DOHH2 (cell line): ENCODE measurements around the gene SEC14L1.

Experiments used
- H3F3A ChIP-seq: fragments of 200-600 bp; sonication (generic), shearing (Covaris generic); 2 replicates; pipeline ENCODE4 v1.6.0; 2016; ENCODE audit warnings: antibody characterized with exemption, mild to moderate bottlenecking; ENCODE audit not compliant: control insufficient read depth, insufficient read depth
- H3K27ac ChIP-seq: fragments of 200-600 bp; sonication (generic); 2 replicates; pipeline ENCODE4 v1.5.1; 2014; ENCODE audit warnings: low read depth, mild to moderate bottlenecking, low read length, moderate library complexity
- H3K27me3 ChIP-seq: fragments of 200-600 bp; sonication (generic); 2 replicates; pipeline ENCODE4 v1.6.1; 2014; ENCODE audit warnings: mild to moderate bottlenecking, low read length, mixed read lengths; ENCODE audit not compliant: control insufficient read depth
- H3K36me3 ChIP-seq: fragments of 200-600 bp; sonication (generic); 2 replicates; pipeline ENCODE4 v1.6.1; 2014; ENCODE audit warnings: mild to moderate bottlenecking, low read length, moderate library complexity, mixed read lengths; ENCODE audit not compliant: control insufficient read depth
- H3K4me1 ChIP-seq: fragments of 200-600 bp; sonication (generic); 2 replicates; pipeline ENCODE4 v1.6.1; 2014; ENCODE audit warnings: mild to moderate bottlenecking, low read length, mixed read lengths; ENCODE audit not compliant: control insufficient read depth
- H3K4me2 ChIP-seq: fragments of 200-600 bp; sonication (generic); 2 replicates; pipeline ENCODE4 v1.6.0; 2014; ENCODE audit warnings: mild to moderate bottlenecking, low read length, moderate library complexity
- H3K4me3 ChIP-seq: fragments of 200-600 bp; sonication (generic); 2 replicates; pipeline ENCODE4 v1.5.1; 2014; ENCODE audit warnings: mild to moderate bottlenecking, low read length, mixed read lengths
- H3K79me2 ChIP-seq: fragments of 200-600 bp; sonication (generic); 2 replicates; pipeline ENCODE4 v1.6.1; 2014; ENCODE audit warnings: mild to moderate bottlenecking, low read length, mixed read lengths; ENCODE audit not compliant: control insufficient read depth
- H3K9me2 ChIP-seq: fragments of 200-600 bp; sonication (generic); replicated peaks from 2 replicates; pipeline ENCODE4 v1.6.1; 2014; ENCODE audit warnings: mild to moderate bottlenecking, low read length, mixed read lengths; ENCODE audit not compliant: control insufficient read depth
- H3K9me3 ChIP-seq: fragments of 200-600 bp; sonication (generic); 2 replicates; pipeline ENCODE4 v1.6.1; 2014; ENCODE audit warnings: antibody characterized with exemption, low read length, mixed read lengths; ENCODE audit not compliant: control insufficient read depth, insufficient read depth
- H4K20me1 ChIP-seq: fragments of 200-600 bp; sonication (generic); 2 replicates; pipeline ENCODE4 v1.6.0; 2014; ENCODE audit warnings: low read depth, mild to moderate bottlenecking, antibody characterized with exemption, low read length, moderate library complexity; ENCODE audit not compliant: control insufficient read depth, insufficient read depth
- CTCF ChIP-seq: fragments of 200-600 bp; sonication (generic); IDR thresholded peaks from one replicate; pipeline ENCODE4 v1.5.1; 2014; ENCODE audit warnings: antibody characterized with exemption, mild to moderate bottlenecking, low read depth, low read length; ENCODE audit not compliant: poor library complexity, severe bottlenecking
- EZH2phosphoT487 ChIP-seq: fragments of 200-600 bp; sonication (generic); IDR thresholded peaks from 2 replicates; pipeline ENCODE4 v1.6.1; 2017; ENCODE audit warnings: borderline replicate concordance, mild to moderate bottlenecking, antibody characterized with exemption, low read length, moderate library complexity, mixed read lengths

SEC14L1 gene

GRCh38 chr17:77189148-77189547 lies 48.4 kb downstream of the SEC14L1 start:
- Histone ChIP-seq H3K79me2 (peaks cover 92% of the 10 kb centered on the region), H3K27me3 (no peaks in the 10 kb centered on the region), H3K9me3 (no peaks in the 10 kb centered on the region), H3K9me2 (no peaks in the 10 kb centered on the region), H4K20me1 (peaks cover 31% of the 10 kb centered on the region), H3K27ac (peak overlapping the region; percentile 89), H3F3A (peaks cover 39% of the 10 kb centered on the region), H3K4me3 (peak overlapping the region; percentile 67), H3K36me3 (peaks cover 70% of the 10 kb centered on the region), H3K4me1 (peaks cover 66% of the 10 kb centered on the region), H3K4me2 (peak overlapping the region; percentile 88)
- TF ChIP-seq EZH2phosphoT487 (no peak), CTCF (no peak)

- Histone ChIP-seq H3K27ac (peak overlapping the region; percentile 89), H4K20me1 (peaks cover 18% of the 10 kb centered on the region), H3K4me1 (peaks cover 52% of the 10 kb centered on the region), H3K4me3 (peak overlapping the region; percentile 32; the same call in 1 of the 2 replicates), H3K79me2 (peaks cover 77% of the 10 kb centered on the region), H3K36me3 (peaks cover 72% of the 10 kb centered on the region), H3F3A (peaks cover 38% of the 10 kb centered on the region), H3K4me2 (peak overlapping the region; percentile 88), H3K9me3 (no peaks in the 10 kb centered on the region), H3K9me2 (no peaks in the 10 kb centered on the region), H3K27me3 (no peaks in the 10 kb centered on the region)
- TF ChIP-seq EZH2phosphoT487 (no peak), CTCF (no peak)
Observed at GRCh38 chr17:77190576-77190975, 49.8 kb downstream of the SEC14L1 start.

DNA sequence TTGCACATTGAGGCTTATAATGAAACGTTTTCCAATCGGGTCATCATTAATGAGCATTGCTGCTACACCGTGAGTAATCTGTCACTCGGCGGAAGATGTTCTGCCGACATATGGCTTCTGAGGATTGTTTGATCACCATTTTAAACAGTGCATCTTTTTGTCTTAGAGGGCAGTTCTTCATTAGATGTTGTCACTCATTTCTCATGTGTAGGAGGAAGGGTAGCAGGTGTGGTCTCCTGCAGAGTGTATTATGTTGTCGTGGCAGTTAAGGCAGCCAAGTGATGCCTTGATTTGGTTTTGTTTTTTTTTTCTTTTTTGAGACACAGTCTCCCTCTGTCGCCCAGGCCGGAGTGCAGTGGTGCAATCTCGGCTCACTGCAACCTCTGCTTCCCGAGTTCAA lies 50.5 kb downstream of the SEC14L1 start:
- Histone ChIP-seq H4K20me1 (peaks cover 14% of the 10 kb centered on the region), H3K4me2 (no peak overlapping the region), H3K27ac (no peak overlapping the region), H3K4me1 (peaks cover 45% of the 10 kb centered on the region), H3K79me2 (peaks cover 73% of the 10 kb centered on the region), H3K9me3 (no peaks in the 10 kb centered on the region), H3K27me3 (no peaks in the 10 kb centered on the region), H3F3A (peaks cover 35% of the 10 kb centered on the region), H3K4me3 (no peak overlapping the region), H3K36me3 (peaks cover 78% of the 10 kb centered on the region), H3K9me2 (no peaks in the 10 kb centered on the region)
- no peak for TF ChIP-seq EZH2phosphoT487
- no peak for TF ChIP-seq CTCF

DNA sequence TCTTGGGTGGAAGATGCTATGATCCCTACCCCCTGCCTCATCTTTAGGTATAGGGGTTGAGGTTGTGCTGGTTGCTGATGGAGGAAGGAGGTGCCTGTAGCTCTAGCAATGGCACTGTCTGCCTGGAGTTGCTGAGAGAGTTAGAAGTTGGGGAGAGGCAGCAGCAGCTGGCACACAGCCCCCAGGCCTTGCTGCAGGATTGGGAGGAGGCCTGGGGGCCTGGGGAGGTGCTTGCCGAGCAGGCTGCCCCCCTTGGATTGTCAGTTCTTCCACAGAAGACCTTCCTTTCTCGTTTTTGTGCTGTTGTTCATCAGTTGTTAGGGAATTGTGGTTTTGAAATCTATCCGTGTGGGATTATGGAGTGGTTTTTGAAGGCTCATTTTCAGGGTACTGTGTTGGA lies 52.9 kb downstream of the SEC14L1 start:
- H3F3A ChIP-seq = peaks cover 15% of the 10 kb centered on the region
- peaks cover 3% of the 10 kb centered on the region; the same call in 1 of the 2 replicates for H4K20me1 ChIP-seq
- H3K4me1 ChIP-seq = peaks cover 21% of the 10 kb centered on the region
- TF ChIP-seq EZH2phosphoT487 (no peak), CTCF (no peak)
- H3K4me2 ChIP-seq = no peak overlapping the region
- H3K9me3 ChIP-seq = no peaks in the 10 kb centered on the region
- no peaks in the 10 kb centered on the region for H3K27me3 ChIP-seq
- H3K79me2 ChIP-seq = peaks cover 49% of the 10 kb centered on the region
- no peaks in the 10 kb centered on the region for H3K9me2 ChIP-seq
- H3K36me3 ChIP-seq = peaks cover 91% of the 10 kb centered on the region
- no peak overlapping the region for H3K4me3 ChIP-seq
- H3K27ac ChIP-seq = no peak overlapping the region
